HCT116 (cell line): ENCODE data around the gene TMIGD3. TPM values are rescaled to one million over a fixed set of nuclear protein-coding genes. Genes with fewer than 3 reads are reported as not detected.

Experiments
- ATAC-seq: fragments of 200-7000 bp; cut with Tn5 transposase; 2 replicates; pipeline ENCODE4 v1.9.1; 2020; ENCODE audit warnings: mild to moderate bottlenecking, moderate library complexity
- BruUV-seq: library from RNA; stranded (reverse); fragments of 400-500 nt; replicated peaks from 2 replicates; lab custom pipeline; 2021; lab: Mats Ljungman, UMichigan
- CTCF ChIA-PET: fragments of 300-600 bp; sonication (Branson Sonifier 250); formaldehyde crosslinking; loops from one replicate; lab custom pipeline; 2021; ENCODE audit warnings: antibody characterized with exemption; lab: Charles Lee
- POLR2A ChIA-PET: fragments of 300-600, 350-600 bp; sonication (Branson Sonifier 250); formaldehyde crosslinking; loops from one replicate; lab custom pipeline; 2021; ENCODE audit warnings: antibody characterized with exemption; lab: Charles Lee
- RAD21 ChIA-PET, 2 experiments: fragments of 300-600 bp; sonication (Branson Sonifier 250); formaldehyde crosslinking; loops; one replicate each; lab custom pipeline; 2023; ENCODE audit warnings: low total read pairs in 2 of 2; ENCODE audit not compliant: uncharacterized antibody in 2 of 2, unreplicated experiment in 2 of 2, low non-redundant PET in 1 of 2; lab: Charles Lee
- DNase-seq: peaks from one replicate; pipeline ENCODE4 v3.0.0-alpha.2; 2010; ENCODE audit warnings: low read depth, low spot score
- H2AFZ ChIP-seq: fragments of 200-600 bp; shearing (Covaris generic), sonication (generic); 2 replicates; pipeline ENCODE4 v1.6.1; 2017; ENCODE audit warnings: low read depth, mixed run types, mixed read lengths, antibody characterized with exemption, low read length; ENCODE audit not compliant: poor library complexity, severe bottlenecking
- H3K27ac ChIP-seq: 2 replicates; pipeline ENCODE4 v1.5.1; 2012; ENCODE audit warnings: low read depth, low read length
- H3K27me3 ChIP-seq: fragments of 200-600 bp; sonication (generic); 2 replicates; pipeline ENCODE4 v1.6.1; 2016; ENCODE audit warnings: mixed run types, low read length, mixed read lengths; ENCODE audit not compliant: insufficient read depth
- H3K36me3 ChIP-seq, 2 experiments: fragments of 200-500 bp in 1 of 2; fragments of 200-600 bp in 1 of 2; sonication (Bioruptor generic) in 1 of 2; sonication (generic) in 1 of 2; 2 replicates each; pipeline versions ENCODE4 v1.5.1 to v1.6.1; 2014 to 2016; ENCODE audit warnings: low read length in 2 of 2, inconsistent platforms in 1 of 2, mixed read lengths in 1 of 2, mixed run types in 1 of 2; ENCODE audit not compliant: insufficient read depth in 2 of 2, control insufficient read depth in 1 of 2
- H3K4me1 ChIP-seq, 2 experiments: fragments of 200-600 bp in 1 of 2; sonication (generic) in 1 of 2; 2 replicates each; pipeline versions ENCODE4 v1.5.1 to v1.6.1; 2012 to 2017; ENCODE audit warnings: low read length in 2 of 2, inconsistent platforms in 1 of 2, mild to moderate bottlenecking in 1 of 2, mixed read lengths in 1 of 2, mixed run types in 1 of 2, moderate library complexity in 1 of 2; ENCODE audit not compliant: insufficient read depth in 2 of 2, control insufficient read depth in 1 of 2
- H3K4me2 ChIP-seq: fragments of 200-600 bp; sonication (generic); 2 replicates; pipeline ENCODE4 v1.6.1; 2017; ENCODE audit warnings: mixed run types, low read length, mixed read lengths
- H3K4me3 ChIP-seq, 2 experiments: fragments of 200-600 bp in 1 of 2; sonication (generic) in 1 of 2; replicated peaks in 1 of 2; 2 replicates each; pipeline ENCODE4 v1.5.1; 2011 to 2016; ENCODE audit warnings: low read length in 2 of 2, control low read depth in 1 of 2, low read depth in 1 of 2, mild to moderate bottlenecking in 1 of 2, mixed read lengths in 1 of 2, mixed run types in 1 of 2
- H3K79me2 ChIP-seq: fragments of 200-600 bp; sonication (generic); 2 replicates; pipeline ENCODE4 v1.6.1; 2017; ENCODE audit warnings: mild to moderate bottlenecking, mixed run types, low read length, moderate library complexity, mixed read lengths; ENCODE audit not compliant: insufficient read depth
- H3K9ac ChIP-seq: fragments of 200-600 bp; sonication (generic); 2 replicates; pipeline ENCODE4 v1.6.1; 2016; ENCODE audit warnings: low read length, mixed read lengths
- H3K9me2 ChIP-seq: fragments of 200-600 bp; sonication (generic), shearing (Covaris generic); 2 replicates; pipeline ENCODE4 v1.6.1; 2017; ENCODE audit warnings: mixed run types, mild to moderate bottlenecking, moderate library complexity; ENCODE audit not compliant: insufficient read depth
- H3K9me3 ChIP-seq, 2 experiments: fragments of 200-500 bp in 1 of 2; fragments of 200-600 bp in 1 of 2; sonication (Bioruptor generic) in 1 of 2; sonication (generic) in 1 of 2; 2 replicates each; pipeline ENCODE4 v1.6.1; 2014 to 2017; ENCODE audit warnings: low read length in 2 of 2, mixed read lengths in 2 of 2, inconsistent platforms in 1 of 2, low read depth in 1 of 2, mild to moderate bottlenecking in 1 of 2, mixed run types in 1 of 2, moderate library complexity in 1 of 2; ENCODE audit not compliant: control insufficient read depth in 1 of 2, insufficient read depth in 1 of 2
- H4K20me1 ChIP-seq: fragments of 200-600 bp; sonication (generic), shearing (Covaris generic); 2 replicates; pipeline ENCODE4 v1.6.1; 2017; ENCODE audit warnings: mixed run types, mild to moderate bottlenecking, moderate library complexity; ENCODE audit not compliant: insufficient read depth
- CBX3 ChIP-seq: IDR thresholded peaks from 2 replicates; pipeline ENCODE4 v1.6.1; 2012; ENCODE audit warnings: low read depth
- EGR1 ChIP-seq: IDR thresholded peaks from 2 replicates; pipeline ENCODE4 v1.6.1; 2012; ENCODE audit warnings: low read depth
- ELF1 ChIP-seq: IDR thresholded peaks from 2 replicates; pipeline ENCODE4 v1.6.1; 2012; ENCODE audit warnings: low read depth, borderline replicate concordance
- EZH2 ChIP-seq: fragments of 200-600 bp; sonication (generic); IDR thresholded peaks from 2 replicates; pipeline ENCODE4 v1.6.1; 2017; ENCODE audit warnings: antibody characterized with exemption, mixed run types
- EZH2phosphoT487 ChIP-seq: fragments of 200-600 bp; IDR thresholded peaks from 2 replicates; pipeline ENCODE4 v1.6.1; 2018; ENCODE audit warnings: antibody characterized with exemption, borderline replicate concordance
- POLR2A ChIP-seq: IDR thresholded peaks from 2 replicates; pipeline ENCODE4 v1.7.0; 2011; ENCODE audit warnings: borderline replicate concordance; ENCODE audit not compliant: insufficient read depth, insufficient read length; ENCODE audit errors: extremely low read depth
- POLR2AphosphoS5 ChIP-seq: IDR thresholded peaks from 2 replicates; pipeline ENCODE4 v1.6.1; 2011; ENCODE audit warnings: mild to moderate bottlenecking, low read depth, low read length, moderate library complexity
- SIN3A ChIP-seq: IDR thresholded peaks from 2 replicates; pipeline ENCODE4 v1.6.1; 2012; ENCODE audit warnings: low read depth
- SP1 ChIP-seq: IDR thresholded peaks from 2 replicates; pipeline ENCODE4 v1.6.1; 2012; ENCODE audit warnings: low read depth
- SRF ChIP-seq: IDR thresholded peaks from 2 replicates; pipeline ENCODE4 v1.6.1; 2012; ENCODE audit warnings: low read depth
- TCF7L2 ChIP-seq: IDR thresholded peaks from 2 replicates; pipeline ENCODE4 v1.7.0; 2011; ENCODE audit warnings: borderline replicate concordance, inconsistent platforms; ENCODE audit not compliant: insufficient read depth, insufficient read length; ENCODE audit errors: extremely low read depth
- ZNF274 ChIP-seq: fragments of 200-500 bp; sonication (Bioruptor generic); IDR thresholded peaks from 2 replicates; pipeline ENCODE4 v1.6.1; 2014; ENCODE audit warnings: mild to moderate bottlenecking, low read depth, low read length, inconsistent platforms
- intact Hi-C: fragments of 100-400 bp; cut with micrococcal nuclease; formaldehyde crosslinking; loops from 2 replicates; pipeline ENCODE4 v1.10.0; 2022
- total RNA-seq: library from RNA; stranded (reverse); gene quantifications from one replicate; pipeline ENCODE4 v1.2.1, GENCODE V29; 2021; ENCODE audit not compliant: unreplicated experiment
- TF ChIP-seq, protein P1 (sequence below), 3 experiments: fragments of 200-600 bp in 1 of 3; sonication (generic) in 1 of 3; IDR thresholded peaks in 2 of 3; conservative IDR thresholded peaks in 1 of 3; 2 replicates each; pipeline ENCODE4 v1.5.1; 2012 to 2017; ENCODE audit warnings: low read depth in 2 of 3, low read length in 2 of 3, antibody characterized with exemption in 1 of 3, borderline replicate concordance in 1 of 3, control low read depth in 1 of 3, mild to moderate bottlenecking in 1 of 3, mixed read lengths in 1 of 3, mixed run types in 1 of 3, moderate library complexity in 1 of 3; ENCODE audit not compliant: insufficient read depth in 1 of 3
- TF ChIP-seq, protein P2 (sequence below): IDR thresholded peaks from 2 replicates; pipeline ENCODE4 v1.6.1; 2012
- TF ChIP-seq, protein P3 (sequence below): IDR thresholded peaks from 2 replicates; pipeline ENCODE4 v1.6.1; 2012; ENCODE audit warnings: low read depth
- TF ChIP-seq, protein P4 (sequence below): IDR thresholded peaks from 2 replicates; pipeline ENCODE4 v1.6.1; 2012

The TMIGD3 gene
- total RNA-seq, 1 experiment from 2014 or later: not detected

DNA sequence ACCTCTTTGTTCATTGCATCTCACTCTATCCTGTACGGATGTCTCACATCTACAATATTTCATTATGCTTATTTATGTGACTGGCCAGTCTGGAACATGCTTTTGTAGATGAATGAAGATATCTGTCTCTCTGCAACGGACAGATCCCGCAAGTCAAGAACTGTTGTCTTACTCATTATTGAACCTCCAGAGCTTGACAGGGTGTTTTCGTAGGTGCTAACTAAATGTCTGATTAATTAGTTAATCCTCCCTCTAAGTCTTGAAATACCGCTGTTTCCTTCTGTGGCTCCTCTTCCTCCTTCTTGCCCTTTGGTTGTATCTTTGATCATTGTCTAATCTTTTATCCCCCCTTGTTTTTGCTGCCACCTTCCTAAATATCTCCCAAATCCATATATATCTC is 32.8 kb downstream of the TMIGD3 start:
- H3K9me2 ChIP-seq: no peaks in the 10 kb centered on the region
- ChIA-PET POLR2A (no interaction called here), RAD21 (no interaction called here), CTCF (no interaction called here)
- intact Hi-C loops: no loop called here
- DNase-seq: no peak
- no peak for ATAC-seq
- no peak overlapping the region for H3K27ac ChIP-seq
- no peaks in the 10 kb centered on the region for H3K36me3 ChIP-seq
- no peaks in the 10 kb centered on the region for H4K20me1 ChIP-seq
- TF ChIP-seq, protein P1, sequence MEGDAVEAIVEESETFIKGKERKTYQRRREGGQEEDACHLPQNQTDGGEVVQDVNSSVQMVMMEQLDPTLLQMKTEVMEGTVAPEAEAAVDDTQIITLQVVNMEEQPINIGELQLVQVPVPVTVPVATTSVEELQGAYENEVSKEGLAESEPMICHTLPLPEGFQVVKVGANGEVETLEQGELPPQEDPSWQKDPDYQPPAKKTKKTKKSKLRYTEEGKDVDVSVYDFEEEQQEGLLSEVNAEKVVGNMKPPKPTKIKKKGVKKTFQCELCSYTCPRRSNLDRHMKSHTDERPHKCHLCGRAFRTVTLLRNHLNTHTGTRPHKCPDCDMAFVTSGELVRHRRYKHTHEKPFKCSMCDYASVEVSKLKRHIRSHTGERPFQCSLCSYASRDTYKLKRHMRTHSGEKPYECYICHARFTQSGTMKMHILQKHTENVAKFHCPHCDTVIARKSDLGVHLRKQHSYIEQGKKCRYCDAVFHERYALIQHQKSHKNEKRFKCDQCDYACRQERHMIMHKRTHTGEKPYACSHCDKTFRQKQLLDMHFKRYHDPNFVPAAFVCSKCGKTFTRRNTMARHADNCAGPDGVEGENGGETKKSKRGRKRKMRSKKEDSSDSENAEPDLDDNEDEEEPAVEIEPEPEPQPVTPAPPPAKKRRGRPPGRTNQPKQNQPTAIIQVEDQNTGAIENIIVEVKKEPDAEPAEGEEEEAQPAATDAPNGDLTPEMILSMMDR (IDR thresholded peaks at IDR 0.05 in 2 of 3, conservative IDR thresholded peaks at IDR 0.05 in 1 of 3; ENCODE audit: borderline replicate concordance in 1 of 3, insufficient read depth in 1 of 3, low read depth in 2 of 3, low read length in 2 of 3): no peak
- TF ChIP-seq ELF1 (no peak), TCF7L2 (no peak), ZNF274 (no peak), POLR2A (no peak), EGR1 (no peak), EZH2phosphoT487 (no peak), SRF (no peak), SP1 (no peak), POLR2AphosphoS5 (no peak), SIN3A (no peak), EZH2 (no peak), CBX3 (no peak)
- TF ChIP-seq, protein P2, sequence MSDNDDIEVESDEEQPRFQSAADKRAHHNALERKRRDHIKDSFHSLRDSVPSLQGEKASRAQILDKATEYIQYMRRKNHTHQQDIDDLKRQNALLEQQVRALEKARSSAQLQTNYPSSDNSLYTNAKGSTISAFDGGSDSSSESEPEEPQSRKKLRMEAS: no peak
- TF ChIP-seq, protein P3, sequence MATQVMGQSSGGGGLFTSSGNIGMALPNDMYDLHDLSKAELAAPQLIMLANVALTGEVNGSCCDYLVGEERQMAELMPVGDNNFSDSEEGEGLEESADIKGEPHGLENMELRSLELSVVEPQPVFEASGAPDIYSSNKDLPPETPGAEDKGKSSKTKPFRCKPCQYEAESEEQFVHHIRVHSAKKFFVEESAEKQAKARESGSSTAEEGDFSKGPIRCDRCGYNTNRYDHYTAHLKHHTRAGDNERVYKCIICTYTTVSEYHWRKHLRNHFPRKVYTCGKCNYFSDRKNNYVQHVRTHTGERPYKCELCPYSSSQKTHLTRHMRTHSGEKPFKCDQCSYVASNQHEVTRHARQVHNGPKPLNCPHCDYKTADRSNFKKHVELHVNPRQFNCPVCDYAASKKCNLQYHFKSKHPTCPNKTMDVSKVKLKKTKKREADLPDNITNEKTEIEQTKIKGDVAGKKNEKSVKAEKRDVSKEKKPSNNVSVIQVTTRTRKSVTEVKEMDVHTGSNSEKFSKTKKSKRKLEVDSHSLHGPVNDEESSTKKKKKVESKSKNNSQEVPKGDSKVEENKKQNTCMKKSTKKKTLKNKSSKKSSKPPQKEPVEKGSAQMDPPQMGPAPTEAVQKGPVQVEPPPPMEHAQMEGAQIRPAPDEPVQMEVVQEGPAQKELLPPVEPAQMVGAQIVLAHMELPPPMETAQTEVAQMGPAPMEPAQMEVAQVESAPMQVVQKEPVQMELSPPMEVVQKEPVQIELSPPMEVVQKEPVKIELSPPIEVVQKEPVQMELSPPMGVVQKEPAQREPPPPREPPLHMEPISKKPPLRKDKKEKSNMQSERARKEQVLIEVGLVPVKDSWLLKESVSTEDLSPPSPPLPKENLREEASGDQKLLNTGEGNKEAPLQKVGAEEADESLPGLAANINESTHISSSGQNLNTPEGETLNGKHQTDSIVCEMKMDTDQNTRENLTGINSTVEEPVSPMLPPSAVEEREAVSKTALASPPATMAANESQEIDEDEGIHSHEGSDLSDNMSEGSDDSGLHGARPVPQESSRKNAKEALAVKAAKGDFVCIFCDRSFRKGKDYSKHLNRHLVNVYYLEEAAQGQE: no peak
- TF ChIP-seq, protein P4, sequence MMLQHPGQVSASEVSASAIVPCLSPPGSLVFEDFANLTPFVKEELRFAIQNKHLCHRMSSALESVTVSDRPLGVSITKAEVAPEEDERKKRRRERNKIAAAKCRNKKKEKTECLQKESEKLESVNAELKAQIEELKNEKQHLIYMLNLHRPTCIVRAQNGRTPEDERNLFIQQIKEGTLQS: no peak
- H3K4me3 ChIP-seq: no peak overlapping the region
- no peaks in the 10 kb centered on the region for H3K27me3 ChIP-seq
- H3K9me3 ChIP-seq: no peaks in the 10 kb centered on the region
- BruUV-seq: no TSS peak
- H2AFZ ChIP-seq: no peak overlapping the region
- no peak overlapping the region for H3K9ac ChIP-seq
- no peaks in the 10 kb centered on the region for H3K79me2 ChIP-seq
- no peaks in the 10 kb centered on the region for H3K4me1 ChIP-seq
- H3K4me2 ChIP-seq: no peak overlapping the region
